Endodermal cell (in vitro differentiated cells): ENCODE results near the gene CCDC91. TPM values are rescaled to one million over a fixed set of nuclear protein-coding genes. Genes with fewer than 3 reads are reported as not detected.

Experiments used
- DNase-seq: peaks from one replicate; pipeline ENCODE4 v3.0.0-alpha.2; 2017
- H3K27ac ChIP-seq: 2 replicates; pipeline ENCODE4 v1.5.1; 2013; ENCODE audit warnings: mild to moderate bottlenecking, low read depth, low read length, moderate library complexity
- H3K27me3 ChIP-seq: 2 replicates; pipeline ENCODE4 v1.6.1; 2013; ENCODE audit warnings: mild to moderate bottlenecking, low read length, moderate library complexity; ENCODE audit not compliant: insufficient read depth, control insufficient read depth, poor library complexity, severe bottlenecking
- H3K36me3 ChIP-seq: 2 replicates; pipeline ENCODE4 v1.7.0; 2013; ENCODE audit warnings: mild to moderate bottlenecking, low read length, moderate library complexity; ENCODE audit not compliant: control insufficient read depth, insufficient read depth
- H3K4me1 ChIP-seq: one replicate; pipeline ENCODE4 v1.7.0; 2013; ENCODE audit warnings: low read length; ENCODE audit not compliant: control insufficient read depth, insufficient read depth
- H3K4me3 ChIP-seq: 2 replicates; pipeline ENCODE4 v1.5.1; 2013; ENCODE audit warnings: mild to moderate bottlenecking, low read length, moderate library complexity
- H3K9ac ChIP-seq: 2 replicates; pipeline ENCODE4 v1.6.1; 2013; ENCODE audit warnings: mild to moderate bottlenecking, low read length, moderate library complexity; ENCODE audit not compliant: poor library complexity, severe bottlenecking; ENCODE audit errors: extremely low read depth
- H3K9me3 ChIP-seq: 2 replicates; pipeline ENCODE4 v1.6.1; 2013; ENCODE audit warnings: mild to moderate bottlenecking, low read length, moderate library complexity; ENCODE audit not compliant: control insufficient read depth
- H3K27ac Mint-ChIP-seq: 2 replicates; pipeline ENCODE4 v1.8.0; 2020; ENCODE audit warnings: mixed read lengths
- H3K27me3 Mint-ChIP-seq: 2 replicates; pipeline ENCODE4 v1.8.0; 2021; ENCODE audit warnings: mild to moderate bottlenecking, mixed read lengths; ENCODE audit not compliant: insufficient read depth
- H3K36me3 Mint-ChIP-seq: 2 replicates; pipeline ENCODE4 v1.8.0; 2020; ENCODE audit warnings: low read depth, mixed read lengths
- H3K4me1 Mint-ChIP-seq: 2 replicates; pipeline ENCODE4 v1.8.0; 2020; ENCODE audit warnings: mixed read lengths
- H3K4me3 Mint-ChIP-seq: 2 replicates; pipeline ENCODE4 v1.8.0; 2020; ENCODE audit warnings: mild to moderate bottlenecking, moderate library complexity, mixed read lengths
- H3K9me3 Mint-ChIP-seq: 2 replicates; pipeline ENCODE4 v1.8.0; 2020; ENCODE audit warnings: mild to moderate bottlenecking, mixed read lengths
- WGBS, 2 experiments: methylation state at CpG; one replicate each; pipeline versions ENCODE4 v1.1.5 to v1.1.7; 2013; ENCODE audit warnings: missing lambda C conversion rate in 2 of 2, mixed read lengths in 1 of 2; ENCODE audit not compliant: insufficient coverage in 1 of 2, insufficient read length in 1 of 2; 5-methylcytosine and 5-hydroxymethylcytosine counted together
- total RNA-seq, 2 donors: library from RNA; stranded (reverse); fragmentation: NEBNext Ultra II Directional in 1 of 2; extraction: Animal tissue kit (Norgen Biotek cat#: 25700) in 1 of 2; gene quantifications; 2 replicates in 1 of 2; 3 replicates in 1 of 2; pipeline ENCODE4 v1.2.1, GENCODE V29; 2021
- TF ChIP-seq, protein P1 (sequence below): fragments of 200-600 bp; sonication (generic); conservative IDR thresholded peaks from 2 replicates; pipeline ENCODE4 v1.5.0; 2021; ENCODE audit warnings: antibody characterized with exemption, mild to moderate bottlenecking

Gene CCDC91
- total RNA-seq, 2 donors from 2014 or later: 25.3 to 45.7 TPM

DNA sequence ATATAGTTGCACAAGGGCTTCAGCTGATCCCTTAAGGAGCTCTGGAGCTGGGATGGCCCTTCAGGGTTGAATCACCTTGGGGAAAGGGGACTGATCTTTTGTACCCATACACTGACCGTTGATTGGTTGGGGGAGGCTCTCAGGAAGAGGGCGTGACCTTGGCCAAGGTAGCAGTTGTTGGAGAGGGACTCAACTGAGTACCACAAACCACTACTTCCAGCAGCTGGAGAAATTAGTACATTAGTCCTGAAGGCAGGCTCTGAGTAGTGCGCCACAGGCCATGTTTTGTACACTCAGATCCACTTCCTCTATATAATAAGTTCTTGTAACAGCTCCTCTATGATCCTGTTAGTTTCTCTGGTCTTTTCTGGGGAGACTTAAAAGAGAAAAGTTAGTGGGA is 317.6 kb downstream of the CCDC91 start:
- peaks cover 2% of the 10 kb centered on the region for H3K36me3 Mint-ChIP-seq
- peaks cover 4% of the 10 kb centered on the region for H3K9me3 Mint-ChIP-seq
- Histone ChIP-seq H3K9me3 (no peaks in the 10 kb centered on the region), H3K27me3 (no peaks in the 10 kb centered on the region), H3K36me3 (no peaks in the 10 kb centered on the region), H3K4me1 (no peaks in the 10 kb centered on the region), H3K9ac (no peak overlapping the region), H3K4me3 (no peak overlapping the region), H3K27ac (no peak overlapping the region)
- no peaks in the 10 kb centered on the region for H3K27me3 Mint-ChIP-seq
- no peak overlapping the region for H3K4me3 Mint-ChIP-seq
- 83 to 91% methylated on average over 1 to 3 of the region's 3 CpGs for WGBS, 2 experiments
- peaks cover 2% of the 10 kb centered on the region for H3K4me1 Mint-ChIP-seq
- no peak for DNase-seq
- TF ChIP-seq, protein P1, sequence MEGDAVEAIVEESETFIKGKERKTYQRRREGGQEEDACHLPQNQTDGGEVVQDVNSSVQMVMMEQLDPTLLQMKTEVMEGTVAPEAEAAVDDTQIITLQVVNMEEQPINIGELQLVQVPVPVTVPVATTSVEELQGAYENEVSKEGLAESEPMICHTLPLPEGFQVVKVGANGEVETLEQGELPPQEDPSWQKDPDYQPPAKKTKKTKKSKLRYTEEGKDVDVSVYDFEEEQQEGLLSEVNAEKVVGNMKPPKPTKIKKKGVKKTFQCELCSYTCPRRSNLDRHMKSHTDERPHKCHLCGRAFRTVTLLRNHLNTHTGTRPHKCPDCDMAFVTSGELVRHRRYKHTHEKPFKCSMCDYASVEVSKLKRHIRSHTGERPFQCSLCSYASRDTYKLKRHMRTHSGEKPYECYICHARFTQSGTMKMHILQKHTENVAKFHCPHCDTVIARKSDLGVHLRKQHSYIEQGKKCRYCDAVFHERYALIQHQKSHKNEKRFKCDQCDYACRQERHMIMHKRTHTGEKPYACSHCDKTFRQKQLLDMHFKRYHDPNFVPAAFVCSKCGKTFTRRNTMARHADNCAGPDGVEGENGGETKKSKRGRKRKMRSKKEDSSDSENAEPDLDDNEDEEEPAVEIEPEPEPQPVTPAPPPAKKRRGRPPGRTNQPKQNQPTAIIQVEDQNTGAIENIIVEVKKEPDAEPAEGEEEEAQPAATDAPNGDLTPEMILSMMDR: no peak
- H3K27ac Mint-ChIP-seq: no peak overlapping the region

DNA sequence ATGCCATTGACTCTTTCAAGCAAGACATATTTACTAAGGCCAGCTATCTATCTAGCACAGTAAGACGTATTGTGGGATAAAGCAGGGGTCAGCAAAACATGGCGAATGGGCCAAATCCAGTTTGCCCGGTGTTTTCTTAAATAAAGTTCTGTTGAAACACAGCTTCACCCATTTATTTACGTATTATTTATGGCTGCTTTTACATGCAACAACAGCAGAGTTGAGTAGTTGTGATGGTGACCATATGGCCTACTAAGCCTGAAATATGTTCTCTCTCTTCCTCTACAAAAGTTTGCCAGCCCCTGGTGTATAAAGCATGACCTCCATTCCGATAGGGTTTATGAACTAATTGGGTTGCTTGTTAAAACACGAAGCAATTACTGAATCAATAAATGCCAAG is 322.1 kb downstream of the CCDC91 start:
- H3K27ac ChIP-seq: no peak overlapping the region
- Mint-ChIP-seq H3K9me3 (peaks cover 5% of the 10 kb centered on the region), H3K4me1 (peaks cover 2% of the 10 kb centered on the region), H3K27me3 (no peaks in the 10 kb centered on the region), H3K27ac (no peak overlapping the region), H3K36me3 (peaks cover 6% of the 10 kb centered on the region), H3K4me3 (no peak overlapping the region)
- no peaks in the 10 kb centered on the region for H3K9me3 ChIP-seq
- no peaks in the 10 kb centered on the region for H3K27me3 ChIP-seq
- no peak overlapping the region for H3K4me3 ChIP-seq
- DNase-seq: no peak
- no peaks in the 10 kb centered on the region for H3K4me1 ChIP-seq
- 76 to 80% methylated on average over 5 to 6 of the region's 6 CpGs for WGBS, 2 experiments
- TF ChIP-seq, protein P1: no peak
- H3K36me3 ChIP-seq: no peaks in the 10 kb centered on the region
- H3K9ac ChIP-seq: no peak overlapping the region

DNA sequence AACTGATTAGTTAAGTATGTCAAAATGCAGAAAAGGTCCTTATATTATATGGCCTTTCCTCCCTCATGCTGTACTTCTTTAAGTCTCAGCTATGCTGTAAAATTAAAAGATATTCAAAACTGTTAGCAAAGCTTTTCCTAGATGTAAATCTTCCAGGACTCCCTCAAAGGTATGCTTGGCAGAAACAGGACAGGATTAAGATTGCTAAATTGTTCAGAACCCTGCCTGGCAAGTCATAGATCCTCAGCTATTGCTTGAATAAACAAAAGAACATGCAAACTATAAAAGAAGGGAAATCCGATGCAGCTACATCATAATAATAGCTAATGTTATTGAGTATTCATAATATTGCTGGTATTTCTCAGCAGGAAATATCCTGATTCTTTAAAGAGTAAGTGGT is 322.6 kb downstream of the CCDC91 start:
- Mint-ChIP-seq H3K36me3 (peaks cover 11% of the 10 kb centered on the region), H3K4me3 (no peak overlapping the region), H3K27ac (no peak overlapping the region), H3K4me1 (peaks cover 2% of the 10 kb centered on the region), H3K27me3 (no peaks in the 10 kb centered on the region), H3K9me3 (peaks cover 9% of the 10 kb centered on the region)
- H3K27me3 ChIP-seq: no peaks in the 10 kb centered on the region
- TF ChIP-seq, protein P1: no peak
- no peaks in the 10 kb centered on the region for H3K36me3 ChIP-seq
- 100% methylated on average over 1 of the region's 1 CpG; no CpG with 5 or more reads in 1 of the 2 experiments for WGBS, 2 experiments
- no peak for DNase-seq
- H3K9me3 ChIP-seq: no peaks in the 10 kb centered on the region
- no peak overlapping the region for H3K9ac ChIP-seq
- H3K27ac ChIP-seq: no peak overlapping the region
- H3K4me1 ChIP-seq: no peaks in the 10 kb centered on the region
- no peak overlapping the region for H3K4me3 ChIP-seq
